Daoy (cell line): ENCODE results near the gene TECPR2. TPM values are rescaled to one million over a fixed set of nuclear protein-coding genes. Genes with fewer than 3 reads are reported as not detected.

Source experiments
- DNase-seq: peaks from one replicate; pipeline ENCODE4 v3.0.0-alpha.2; 2015; ENCODE audit warnings: low read depth
- total RNA-seq: library from RNA; depleted of rRNA; stranded (reverse); fragments of >200 nt; shearing (Covaris generic); gene quantifications from 2 replicates; pipeline ENCODE4 v1.2.3, GENCODE V29; 2014

Gene TECPR2
- total RNA-seq, 1 experiment from 2014 or later = 15.3 TPM

DNA sequence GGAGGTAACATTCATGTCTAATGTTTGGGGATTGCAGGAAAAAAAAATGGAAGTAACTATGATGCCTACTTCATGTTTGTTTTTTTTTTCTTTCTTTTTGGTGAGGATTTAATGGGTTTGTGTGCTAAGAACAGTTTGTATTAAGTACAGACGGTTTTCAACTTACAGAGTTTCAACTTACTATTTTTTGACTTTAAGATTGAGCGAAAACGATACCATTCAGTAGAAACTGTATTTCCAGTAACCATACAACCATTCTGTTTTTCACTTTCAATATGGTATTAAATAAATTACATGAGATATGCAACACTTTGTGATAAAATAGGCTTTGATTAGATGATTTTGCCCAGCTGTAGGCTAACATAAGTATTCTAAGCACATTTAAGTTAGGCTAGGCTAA is 10.4 kb downstream of the TECPR2 start:
- DNase-seq = no peak

DNA sequence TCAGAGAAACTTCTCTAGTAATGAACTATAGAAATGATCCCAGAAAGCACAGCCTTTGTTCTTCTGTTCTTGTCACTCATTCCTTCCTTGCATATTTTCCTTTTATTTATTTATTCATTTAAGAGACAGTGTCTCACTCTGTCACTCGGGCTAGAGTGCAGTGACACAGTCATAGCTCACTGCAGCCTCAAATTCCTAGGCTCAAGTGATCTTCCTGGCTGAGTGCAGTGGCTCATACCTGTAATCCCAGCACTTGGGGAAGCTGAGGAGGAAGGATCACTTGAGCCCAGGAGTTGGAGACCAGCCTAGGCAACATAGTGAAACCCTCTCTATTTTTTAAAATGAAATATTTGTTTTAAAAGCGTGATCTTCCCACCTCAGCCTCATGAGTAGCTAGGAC is 11.5 kb downstream of the TECPR2 start:
- DNase-seq = no peak

DNA sequence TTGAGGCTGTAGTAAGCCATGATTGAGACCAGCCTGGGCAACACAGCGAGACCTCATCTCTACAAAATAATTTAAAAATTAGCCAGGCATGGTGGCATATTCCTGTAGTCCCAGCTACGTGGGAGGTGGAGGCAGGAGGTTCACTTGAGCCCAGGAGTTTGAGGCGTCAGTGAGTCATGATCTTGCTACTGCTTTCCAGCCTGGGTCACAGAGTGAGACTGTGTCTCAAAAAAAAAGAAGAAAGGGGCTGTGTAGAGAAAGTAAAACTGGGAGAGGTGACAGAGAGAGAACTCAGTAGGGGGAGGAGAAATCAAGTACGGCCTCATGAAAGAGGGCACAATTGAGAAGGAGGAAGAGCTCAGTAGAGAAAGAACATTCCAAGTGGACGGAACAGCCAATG is 12.4 kb downstream of the TECPR2 start:
- no peak for DNase-seq

DNA sequence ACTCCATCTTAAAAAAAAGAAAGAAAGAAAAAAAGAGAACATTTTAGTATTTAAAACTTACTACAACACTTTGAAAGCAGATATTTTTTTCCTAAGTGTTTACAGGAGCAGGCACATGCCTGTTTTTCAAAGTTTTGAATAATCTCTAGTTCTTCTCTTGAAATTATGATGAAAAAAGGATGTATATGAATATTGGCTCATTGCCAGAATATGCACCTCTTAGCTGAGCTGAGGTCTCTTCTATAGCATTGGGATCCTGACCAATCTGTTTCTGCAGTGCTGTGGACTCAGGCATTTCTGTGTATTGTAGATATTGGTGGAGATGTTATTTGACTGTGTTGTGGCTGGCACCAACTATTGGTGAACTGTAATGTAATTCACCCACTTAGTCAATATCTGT is 15.0 kb downstream of the TECPR2 start:
- no peak for DNase-seq

DNA sequence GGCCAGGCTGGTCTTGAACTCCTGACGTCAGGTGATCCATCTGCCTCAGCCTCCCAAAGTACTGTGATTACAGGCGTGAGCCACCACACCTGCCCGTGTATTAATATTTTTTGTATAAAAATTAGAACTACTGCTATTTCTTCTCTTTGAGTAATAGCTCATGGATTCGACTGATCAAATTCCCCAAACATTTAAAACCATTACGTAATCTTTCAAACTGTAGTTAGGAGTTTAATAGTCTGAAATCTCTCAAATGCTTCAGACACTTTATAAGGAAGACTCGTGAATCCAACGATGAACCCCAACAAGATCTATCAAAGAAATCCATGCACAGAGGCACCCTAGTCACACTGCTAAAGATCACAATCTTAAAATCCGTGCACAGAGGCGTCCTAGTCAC is 16.1 kb downstream of the TECPR2 start:
- DNase-seq = no peak

DNA sequence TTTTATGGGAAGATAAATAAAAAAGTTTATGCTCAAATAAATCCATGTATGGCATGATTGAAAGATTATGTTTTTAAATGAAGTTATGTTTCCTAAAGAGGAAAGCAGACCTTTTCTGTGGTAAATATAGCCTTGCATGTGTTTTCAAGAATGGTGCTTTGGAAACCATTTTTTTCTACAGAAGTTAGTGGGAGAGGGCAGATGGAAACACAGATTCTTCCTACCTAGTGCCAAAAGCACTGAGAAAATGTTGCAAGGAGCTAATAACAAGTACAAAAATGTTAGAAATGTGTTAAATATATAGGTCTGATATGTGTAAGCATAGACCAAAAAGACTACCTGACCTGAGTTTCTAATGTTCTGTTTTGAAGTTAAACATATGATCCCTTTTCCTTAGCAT is 24.3 kb downstream of the TECPR2 start:
- DNase-seq = no peak

DNA sequence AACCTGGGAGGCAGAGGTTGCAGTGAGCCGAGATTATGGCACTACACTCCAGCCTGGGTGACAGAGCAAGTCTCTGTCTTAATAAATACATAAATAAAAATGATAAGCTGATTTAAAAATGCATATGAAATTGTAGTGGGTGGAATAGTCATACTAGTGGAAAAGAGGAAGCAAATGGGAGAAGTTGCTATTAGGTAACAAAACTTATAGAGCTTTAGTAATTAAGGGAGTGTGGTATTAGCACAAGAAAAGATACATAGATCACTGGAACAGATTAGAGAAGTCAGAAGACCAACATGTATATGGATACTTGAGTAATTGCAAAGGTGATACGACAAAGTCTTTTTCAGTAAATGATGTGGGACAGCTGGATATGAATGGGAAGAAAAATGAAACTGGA is 26.5 kb downstream of the TECPR2 start:
- DNase-seq = no peak

DNA sequence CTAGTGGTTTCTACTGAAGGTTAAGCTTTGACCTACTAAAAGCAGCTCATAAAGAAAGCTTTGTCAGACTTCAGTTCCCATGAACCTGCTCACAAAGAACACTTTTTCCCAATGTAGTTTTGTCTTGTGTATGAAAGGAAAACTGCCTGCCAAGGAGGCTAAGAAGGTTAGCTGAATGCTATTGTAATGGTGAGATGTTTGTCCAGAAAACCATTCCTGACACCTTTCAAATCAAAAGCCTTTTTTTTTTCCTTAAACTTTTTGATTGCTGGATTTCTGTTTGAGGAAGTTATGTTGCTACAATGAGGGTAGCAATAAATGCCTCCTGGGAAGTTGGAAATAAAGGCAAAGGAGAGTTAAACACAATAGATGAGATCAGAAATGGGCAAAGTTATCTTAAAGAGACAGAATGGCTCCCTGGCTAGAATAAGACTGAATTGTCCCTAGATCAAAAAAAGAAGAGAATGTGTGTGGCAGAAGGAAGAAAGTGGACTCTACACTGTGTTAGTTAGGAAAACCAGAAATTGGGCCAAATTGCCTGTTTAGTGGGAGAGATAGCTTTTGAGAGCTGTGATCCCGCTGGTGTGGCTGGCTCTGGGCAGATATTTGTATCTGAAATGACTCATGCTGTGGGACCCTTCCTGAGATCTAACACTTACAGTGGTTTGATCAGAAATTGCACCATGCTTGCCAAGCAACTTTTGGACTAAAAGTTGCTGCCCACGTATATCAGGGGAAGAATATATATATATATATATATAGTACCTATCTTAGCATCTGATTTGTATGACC is 27.5 kb downstream of the TECPR2 start:
- no peak for DNase-seq

DNA sequence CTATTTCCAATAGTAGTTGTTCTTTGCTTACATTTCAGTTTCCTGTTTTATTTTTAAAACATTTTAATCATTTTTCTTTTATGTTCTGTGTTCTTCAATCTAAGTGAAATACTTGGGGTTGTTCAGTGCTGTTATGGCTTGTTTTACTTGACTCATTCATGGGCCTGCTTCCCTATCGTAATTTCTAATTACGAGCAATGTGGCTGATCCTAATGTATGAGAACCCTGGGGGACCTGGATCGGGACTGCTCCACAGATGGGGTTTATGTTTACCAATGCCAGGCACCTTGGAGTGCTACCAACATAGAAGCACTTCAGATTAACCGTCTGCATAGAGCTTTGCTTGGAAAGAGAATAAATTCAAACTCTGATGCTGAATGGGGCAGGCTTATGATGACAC is 29.8 kb downstream of the TECPR2 start:
- no peak for DNase-seq

DNA sequence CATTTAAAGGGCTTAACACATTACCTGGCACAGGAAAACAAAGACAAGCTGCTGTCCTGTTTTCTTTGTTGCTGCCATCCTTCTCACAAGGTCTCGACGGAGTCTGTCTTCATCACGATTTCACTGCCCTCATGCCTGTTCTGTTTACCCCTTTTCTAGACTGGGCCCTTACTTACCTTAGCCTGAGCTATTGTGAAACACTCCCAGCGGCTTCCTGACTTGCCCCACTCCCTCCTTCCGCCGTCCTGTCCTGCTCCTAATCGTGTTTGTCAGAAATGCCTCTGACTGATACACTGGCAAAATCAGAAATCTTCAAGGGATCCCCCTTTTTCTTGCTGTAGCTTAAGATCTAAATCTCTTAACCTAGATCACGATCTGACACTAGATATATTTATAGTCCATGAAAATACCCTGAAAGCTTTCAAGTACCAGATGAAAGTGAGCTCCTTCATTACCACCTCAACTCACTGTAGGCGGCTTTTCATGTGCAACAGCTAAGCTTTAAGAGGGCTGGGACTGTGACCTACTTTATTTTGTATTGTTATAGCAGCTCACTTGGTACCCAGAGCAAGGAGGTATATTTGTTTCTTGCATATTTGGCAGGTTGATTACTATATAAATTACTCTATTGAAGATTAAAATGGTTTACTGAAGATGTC is 32.1 kb downstream of the TECPR2 start:
- no peak for DNase-seq

DNA sequence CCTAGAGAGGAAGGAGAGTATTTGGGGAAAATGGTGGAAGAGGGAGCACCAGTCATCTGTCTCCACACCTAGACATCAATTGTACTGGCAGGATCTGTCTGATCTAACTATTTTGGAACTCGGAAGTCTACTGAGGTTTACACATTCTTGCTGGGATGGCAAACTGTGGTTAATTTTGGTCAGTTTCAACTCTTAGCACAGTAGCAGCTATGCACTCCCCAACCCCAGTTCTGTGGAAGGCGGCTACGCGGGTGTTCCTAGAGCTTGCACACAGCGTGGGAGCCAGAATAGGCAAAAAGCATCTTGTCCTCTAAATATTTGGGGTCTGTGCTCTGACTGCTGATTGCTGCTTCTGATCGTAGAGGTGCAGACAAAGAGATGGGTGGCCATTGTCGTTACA is 33.8 kb downstream of the TECPR2 start:
- DNase-seq = no peak

DNA sequence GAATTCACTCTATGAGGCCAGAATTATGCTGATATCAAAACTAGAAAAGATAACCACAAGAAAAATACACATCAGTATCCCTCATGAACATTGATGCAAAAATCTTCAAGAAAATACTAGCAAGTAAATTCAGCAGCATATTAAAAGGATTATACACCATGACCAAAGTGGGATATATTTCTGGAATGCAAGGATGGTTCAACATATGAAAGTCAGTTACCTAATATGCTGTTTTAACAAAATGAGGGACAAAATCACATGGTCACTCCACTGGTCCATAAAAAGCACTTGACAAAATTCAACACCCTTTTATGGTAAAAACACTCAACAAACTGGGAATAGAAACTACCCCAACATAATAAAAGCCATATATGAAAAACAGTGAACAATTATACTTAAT is 40.3 kb downstream of the TECPR2 start:
- DNase-seq = no peak

DNA sequence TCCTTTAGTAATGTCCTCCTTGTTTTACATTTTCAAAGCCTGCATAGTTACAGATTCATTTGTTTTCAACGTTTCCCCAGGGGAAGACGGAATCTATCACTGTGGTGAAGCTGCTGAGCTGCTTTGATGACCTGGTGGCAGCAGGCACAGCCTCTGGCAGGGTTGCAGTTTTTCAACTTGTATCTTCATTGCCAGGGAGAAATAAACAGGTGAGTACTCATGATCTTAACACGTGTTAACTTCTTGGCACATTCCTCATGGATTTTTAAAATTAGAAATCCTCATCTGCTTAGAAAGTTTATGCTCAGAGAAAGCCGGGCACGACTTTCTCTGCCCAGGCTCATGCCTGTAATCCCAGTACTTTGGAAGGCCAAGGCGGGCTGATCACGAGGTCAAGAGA is 44.5 kb downstream of the TECPR2 start:
- no peak for DNase-seq

DNA sequence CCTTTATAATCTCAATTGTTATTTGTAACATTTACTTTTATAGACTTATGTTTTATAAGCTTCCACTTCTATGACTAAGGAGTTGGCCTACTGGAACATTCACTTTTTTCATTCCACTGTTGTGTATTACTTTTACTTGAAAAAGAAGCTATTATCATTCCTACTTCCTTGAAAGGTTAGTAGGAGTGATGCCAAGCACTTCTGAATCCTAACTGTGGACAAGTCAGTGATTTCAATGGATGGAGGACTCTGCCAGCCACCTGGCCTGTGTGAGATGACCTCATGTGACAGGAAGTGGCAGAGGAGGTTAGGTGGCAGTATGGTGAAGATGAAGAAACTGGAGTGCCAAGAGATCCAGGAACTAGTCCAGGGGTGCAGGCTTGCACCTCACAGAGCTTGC is 46.0 kb downstream of the TECPR2 start:
- DNase-seq = no peak

DNA sequence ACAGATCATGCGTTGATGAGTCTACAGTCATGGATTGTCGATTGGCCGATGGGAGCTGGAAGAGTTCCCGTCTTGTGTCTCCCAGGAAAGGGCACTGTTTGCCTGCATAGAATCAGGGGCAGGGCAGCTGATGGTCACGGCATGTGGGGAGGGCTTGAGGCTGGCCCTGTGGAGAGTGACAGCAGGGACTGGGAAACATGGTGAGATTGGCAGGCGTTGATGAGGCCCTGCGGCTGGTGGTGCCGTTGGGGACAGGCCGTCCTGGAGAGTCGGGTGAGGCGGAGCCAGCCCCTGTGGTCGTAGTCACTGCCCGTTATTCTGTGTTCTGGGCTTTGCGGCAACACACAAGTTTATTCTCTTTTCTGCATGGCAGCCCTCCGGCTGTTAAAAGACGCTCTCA is 52.9 kb downstream of the TECPR2 start:
- DNase-seq = no peak

DNA sequence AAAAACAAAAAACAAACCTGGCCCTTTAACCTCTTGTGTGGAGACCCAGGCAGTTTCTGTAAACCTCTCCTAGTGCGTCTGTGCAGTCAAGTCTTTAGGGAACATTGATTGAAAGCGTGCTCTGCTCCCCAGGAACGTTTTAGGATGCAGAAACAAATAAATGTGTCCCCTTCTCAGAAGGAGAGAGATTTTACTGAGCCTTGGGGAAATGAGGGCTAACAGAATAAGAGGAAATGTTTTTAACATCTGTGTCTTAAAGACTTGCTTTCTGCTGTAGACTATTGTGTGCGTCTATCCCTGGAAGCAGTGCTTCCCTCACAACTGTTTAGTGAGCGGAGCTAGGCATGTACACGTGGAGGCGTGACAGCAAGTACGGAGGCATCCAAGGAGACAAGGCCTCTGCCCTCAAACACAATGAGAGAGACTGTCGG is 54.3 kb downstream of the TECPR2 start:
- DNase-seq = no peak

DNA sequence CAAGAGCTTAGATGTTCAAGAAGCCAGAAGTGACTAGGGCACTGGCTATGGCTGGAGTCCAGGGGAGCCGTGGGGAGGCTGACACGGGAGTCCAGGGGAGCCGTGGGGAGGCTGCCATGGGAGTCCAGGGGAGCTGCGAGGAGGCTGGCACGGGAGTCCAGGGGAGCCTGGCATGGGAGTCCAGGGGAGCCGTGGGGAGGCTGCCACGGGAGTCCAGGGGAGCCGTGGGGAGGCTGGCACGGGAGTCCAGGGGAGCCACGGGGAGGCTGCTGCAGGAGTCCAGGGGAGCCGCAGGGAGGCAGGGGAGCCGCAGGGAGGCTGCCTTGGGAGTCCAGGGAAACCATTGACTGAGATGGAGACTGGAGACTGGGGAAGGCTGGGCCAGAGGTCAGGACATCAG is 54.9 kb downstream of the TECPR2 start:
- DNase-seq = no peak

DNA sequence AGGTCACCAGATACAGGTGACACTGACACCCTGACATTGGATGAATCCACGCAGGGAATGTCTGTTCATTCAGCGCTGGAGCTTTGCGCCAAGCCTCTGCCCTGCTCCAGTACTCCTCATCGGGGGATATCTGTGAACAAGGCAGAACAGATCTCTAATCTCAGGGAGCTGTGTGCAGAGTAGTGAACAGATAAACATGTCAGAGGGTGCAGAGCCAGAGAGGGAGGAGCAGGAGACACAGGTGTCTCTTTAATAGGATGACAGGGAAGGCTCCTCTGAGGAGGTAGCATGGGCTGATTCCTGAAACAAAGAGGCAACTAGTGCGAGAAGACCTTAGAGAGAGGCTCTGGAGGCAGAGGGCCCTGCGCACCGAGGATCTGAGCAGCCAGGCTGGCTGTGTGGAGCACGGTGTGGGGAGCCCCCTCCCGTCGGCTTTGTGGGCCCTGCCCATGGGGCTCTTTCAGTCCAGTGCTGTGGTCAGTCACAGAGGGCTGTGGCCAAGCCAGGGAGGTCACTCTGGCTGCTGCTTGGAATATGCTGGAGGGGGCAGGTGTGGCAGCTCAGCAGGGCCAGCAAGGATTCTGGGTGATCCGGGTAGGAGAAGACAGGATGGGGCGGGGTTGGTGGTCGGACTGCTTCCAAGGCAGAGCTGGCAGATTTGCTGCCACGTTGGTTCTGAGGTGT is 55.6 kb downstream of the TECPR2 start:
- no peak for DNase-seq

DNA sequence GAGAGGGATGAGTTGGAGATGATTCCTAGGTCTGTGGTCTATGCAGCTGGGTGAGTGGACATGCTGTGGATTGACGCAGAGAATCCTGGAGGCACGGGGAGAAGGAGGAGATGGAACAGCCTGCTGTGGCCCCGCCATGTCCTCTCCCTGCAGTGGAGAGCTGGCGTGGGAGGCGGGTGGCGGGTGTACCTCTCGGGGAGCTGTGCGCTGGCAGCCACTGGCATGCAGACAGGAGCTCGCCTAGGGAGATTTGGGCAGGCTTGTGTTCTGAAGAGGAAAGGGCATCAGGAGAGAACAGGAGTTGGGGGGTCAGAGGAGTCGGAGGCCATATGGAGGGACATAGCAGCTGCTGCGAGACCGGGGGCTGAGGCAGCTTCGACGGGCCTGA is 56.1 kb downstream of the TECPR2 start:
- no peak for DNase-seq

DNA sequence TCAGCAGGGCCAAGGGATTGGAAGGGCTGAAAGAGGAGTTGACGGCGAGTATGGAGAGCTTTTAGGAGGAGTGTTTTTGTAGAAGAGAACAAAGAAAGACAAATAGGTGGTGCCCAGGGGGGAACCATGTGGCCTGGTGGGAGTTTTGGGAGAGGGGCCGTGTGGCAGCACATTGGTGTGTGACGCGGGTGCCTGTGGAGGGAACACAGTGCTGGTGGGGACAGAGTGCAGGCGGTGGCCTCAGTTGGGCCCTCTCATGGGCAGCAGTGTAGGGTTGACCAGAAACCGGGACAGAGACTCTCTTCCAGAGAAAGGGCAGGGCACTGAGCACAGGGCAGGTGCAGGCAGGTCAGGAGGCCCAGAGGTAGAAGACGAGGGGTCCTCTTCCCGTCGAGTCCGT is 56.5 kb downstream of the TECPR2 start:
- no peak for DNase-seq

DNA sequence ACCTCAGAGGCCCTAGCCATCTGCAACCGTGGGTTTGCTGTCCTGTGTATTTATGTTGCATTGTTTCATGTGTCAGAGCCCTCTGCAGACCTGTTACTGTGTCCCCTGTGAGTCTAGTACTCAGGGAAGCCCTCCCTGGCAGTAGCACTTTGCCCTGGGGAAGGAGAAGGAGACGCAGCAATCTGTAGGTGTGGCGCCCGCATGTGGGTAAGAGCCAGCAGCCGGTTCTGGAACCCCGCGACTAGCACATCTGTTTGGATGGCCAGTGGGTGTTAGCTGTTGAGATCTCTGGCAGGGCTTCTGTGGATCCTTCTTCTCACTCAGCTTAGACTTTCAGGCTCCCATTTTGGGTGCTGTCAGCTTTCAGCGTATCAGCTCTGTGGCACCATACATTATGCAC is 57.0 kb downstream of the TECPR2 start:
- DNase-seq = no peak

DNA sequence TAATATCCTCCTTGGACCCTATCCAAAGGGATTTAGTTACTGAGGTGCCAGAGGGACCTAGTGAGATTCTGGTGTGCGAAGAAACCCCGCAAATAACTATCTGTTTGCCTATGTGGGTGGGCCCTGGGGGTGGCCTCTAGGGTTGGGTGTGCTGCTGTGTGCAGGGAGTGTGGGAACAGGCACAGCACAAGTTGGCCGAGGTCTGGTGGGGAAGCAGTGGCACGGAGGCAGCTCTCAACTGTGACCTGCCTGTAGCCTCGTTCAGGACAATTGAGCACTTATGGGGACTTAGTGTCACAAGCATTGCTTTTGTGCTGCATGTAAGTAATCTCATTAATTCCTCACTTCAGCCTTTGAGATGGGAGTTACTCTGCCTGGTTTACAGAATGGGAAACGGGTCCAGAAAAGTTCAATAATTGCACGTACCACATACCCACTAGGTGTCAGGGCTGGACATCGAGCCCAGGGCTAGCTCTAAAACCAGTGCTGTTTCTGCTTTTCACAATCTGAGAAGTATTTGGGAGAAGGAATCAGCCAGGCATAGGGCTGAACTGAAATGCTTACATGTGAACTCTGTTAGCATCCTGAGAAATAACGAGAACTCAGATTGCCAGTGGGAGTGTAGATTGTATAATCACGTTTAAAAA is 58.8 kb downstream of the TECPR2 start:
- DNase-seq = no peak

DNA sequence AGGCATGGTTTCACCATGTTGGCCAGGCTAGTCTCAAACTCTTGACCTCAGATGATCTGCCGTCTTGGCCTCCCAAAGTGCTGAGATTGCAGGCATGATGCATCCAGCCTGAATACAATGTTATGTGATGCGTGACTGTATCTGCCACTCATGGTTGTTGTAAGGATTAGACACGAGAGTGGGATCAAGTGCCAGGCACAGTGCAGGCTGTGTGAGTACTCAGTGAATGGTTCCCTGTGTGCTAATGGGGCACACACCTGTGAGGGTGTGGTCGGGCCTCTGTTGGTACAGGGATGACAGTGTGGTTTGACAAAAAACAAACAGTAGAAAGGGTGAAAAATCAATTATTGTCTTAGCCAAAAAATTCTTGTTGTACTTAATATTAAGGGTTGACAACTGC is 61.8 kb downstream of the TECPR2 start:
- no peak for DNase-seq
